Ramos (cell line): ENCODE measurements around the gene TEX19.

Experiments used
- in situ Hi-C: fragments of 300-500 bp; cut with MboI; formaldehyde crosslinking; loops from one replicate; pipeline ENCODE4 v1.14.3; 2022; ENCODE audit warnings: low sequenced_read_pairs; ENCODE audit not compliant: unreplicated experiment

The TEX19 gene

GRCh38 chr17:82385559-82386254 is 26.7 kb downstream of the TEX19 start:
- in situ Hi-C loops, result no loop called here

- in situ Hi-C loops, result no loop called here
Measured at GRCh38 chr17:82386255-82386831, 27.3 kb downstream of the TEX19 start.

DNA sequence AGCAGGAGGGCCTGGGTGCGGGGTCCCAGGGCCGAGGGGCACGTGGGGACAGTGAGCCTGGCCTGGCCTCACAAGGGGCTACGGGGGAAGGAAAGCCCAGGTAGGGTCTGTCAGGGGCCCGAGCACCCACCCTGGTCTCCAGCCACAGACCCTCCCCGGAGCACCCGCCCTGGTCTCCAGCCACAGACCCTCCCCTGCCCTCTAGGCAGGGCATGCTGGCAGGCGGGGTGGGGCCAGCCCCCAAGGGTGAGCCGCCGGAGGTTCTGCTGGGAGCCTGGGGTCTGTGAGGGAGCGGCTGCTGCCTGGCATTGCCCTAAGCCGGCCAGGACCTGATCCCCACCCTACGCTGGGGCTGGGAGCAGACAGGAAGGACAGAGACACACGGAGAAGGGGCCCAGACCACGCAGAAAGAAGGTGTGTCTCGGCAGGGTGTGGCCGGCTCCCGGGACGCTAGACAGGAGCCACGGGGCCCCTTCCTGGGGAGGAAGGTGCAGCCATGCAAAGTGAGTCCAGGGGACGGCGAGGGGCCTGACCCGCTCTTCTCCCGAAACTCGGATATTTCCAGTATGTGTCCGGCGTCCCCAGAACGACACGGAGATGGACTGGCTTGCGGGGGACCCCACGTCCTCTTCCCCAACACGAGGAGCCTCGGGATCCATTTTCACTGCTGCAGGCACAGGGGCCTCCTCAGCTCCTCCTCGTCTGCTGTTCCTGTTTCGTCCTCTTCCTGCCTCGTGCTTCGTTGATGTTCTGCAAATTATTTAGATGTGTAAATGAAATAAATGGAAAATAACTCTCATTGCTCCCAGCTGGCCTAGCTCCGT is 28.0 kb downstream of the TEX19 start:
- in situ Hi-C loops, result no loop called here

DNA sequence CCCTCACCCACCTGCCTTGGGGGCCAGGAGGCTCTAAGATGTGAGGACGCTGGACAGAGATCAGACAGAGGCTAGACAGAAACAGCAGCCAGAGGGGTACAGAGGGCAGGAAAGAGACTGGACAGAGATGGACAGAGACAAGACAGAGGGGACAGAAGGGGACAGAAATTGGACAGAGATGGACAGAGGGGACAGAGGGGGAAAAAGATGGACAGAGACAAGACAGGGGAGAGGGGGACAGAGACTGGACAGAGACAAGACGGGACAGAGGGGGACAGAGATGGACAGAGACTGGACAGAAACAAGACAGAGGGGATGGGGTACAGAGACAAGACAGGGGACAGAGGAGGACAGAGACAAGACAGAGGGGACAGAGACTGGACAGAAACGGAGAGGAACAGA is 28.7 kb downstream of the TEX19 start:
- in situ Hi-C loops, result no loop called here

DNA sequence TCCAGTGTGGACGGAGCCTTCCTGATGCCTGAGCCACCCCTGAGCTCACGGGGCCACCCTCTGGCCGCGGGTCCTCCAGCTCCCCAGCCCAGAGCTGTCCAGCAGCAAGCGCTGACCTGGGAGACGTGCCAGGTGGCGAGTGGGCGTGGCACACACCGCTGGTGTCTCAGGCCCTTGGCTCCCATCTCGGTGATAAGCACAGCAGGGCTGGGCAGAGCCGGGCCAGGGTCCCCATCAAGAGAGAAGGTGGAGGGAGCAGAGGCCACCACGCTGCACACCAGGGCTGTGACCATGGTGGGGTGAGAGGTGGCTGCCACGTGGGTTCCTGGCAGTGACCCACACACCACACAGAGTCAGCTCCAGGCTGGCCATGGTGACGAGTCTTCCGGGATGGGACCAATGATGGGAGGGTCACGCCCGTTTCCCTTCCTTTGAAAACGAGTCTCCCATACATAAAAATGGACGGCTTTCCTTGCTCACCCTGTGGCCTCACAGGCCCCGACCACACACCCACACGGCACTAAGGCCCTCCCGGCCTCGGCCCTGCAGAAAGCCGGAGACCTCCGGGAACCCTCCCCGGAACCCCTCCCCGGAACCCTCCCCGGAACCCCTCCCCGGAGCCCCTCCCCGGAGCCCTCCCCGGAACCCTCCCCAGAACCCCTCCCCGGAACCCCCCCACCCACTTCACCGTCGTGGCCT is 29.3 kb downstream of the TEX19 start:
- in situ Hi-C loops, result no loop called here

DNA sequence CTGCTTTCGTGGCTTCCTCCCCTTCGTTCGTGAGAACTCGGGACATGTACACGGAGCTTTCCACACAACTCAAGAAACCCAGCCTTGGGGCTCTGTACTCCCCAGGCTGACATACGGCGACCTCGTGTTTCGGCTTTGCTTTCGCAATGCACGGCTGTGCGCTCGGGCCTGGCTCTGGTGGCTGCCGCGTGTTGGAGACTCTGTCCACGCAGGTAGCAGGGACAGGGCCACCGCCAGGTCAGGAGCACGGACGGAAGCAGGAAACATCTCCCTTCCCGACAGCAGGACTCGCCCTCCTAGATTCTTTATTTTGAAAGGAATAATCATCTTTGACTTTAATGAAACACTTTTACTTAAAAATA is 29.9 kb downstream of the TEX19 start:
- in situ Hi-C loops, result no loop called here

- in situ Hi-C loops, result no loop called here
Measured at GRCh38 chr17:82389379-82389778, 30.3 kb downstream of the TEX19 start.

GRCh38 chr17:82390015-82390859 is 31.2 kb downstream of the TEX19 start:
- in situ Hi-C loops, result no loop called here

- in situ Hi-C loops, result no loop called here
Measured at GRCh38 chr17:82390860-82391435, 31.9 kb downstream of the TEX19 start.

DNA sequence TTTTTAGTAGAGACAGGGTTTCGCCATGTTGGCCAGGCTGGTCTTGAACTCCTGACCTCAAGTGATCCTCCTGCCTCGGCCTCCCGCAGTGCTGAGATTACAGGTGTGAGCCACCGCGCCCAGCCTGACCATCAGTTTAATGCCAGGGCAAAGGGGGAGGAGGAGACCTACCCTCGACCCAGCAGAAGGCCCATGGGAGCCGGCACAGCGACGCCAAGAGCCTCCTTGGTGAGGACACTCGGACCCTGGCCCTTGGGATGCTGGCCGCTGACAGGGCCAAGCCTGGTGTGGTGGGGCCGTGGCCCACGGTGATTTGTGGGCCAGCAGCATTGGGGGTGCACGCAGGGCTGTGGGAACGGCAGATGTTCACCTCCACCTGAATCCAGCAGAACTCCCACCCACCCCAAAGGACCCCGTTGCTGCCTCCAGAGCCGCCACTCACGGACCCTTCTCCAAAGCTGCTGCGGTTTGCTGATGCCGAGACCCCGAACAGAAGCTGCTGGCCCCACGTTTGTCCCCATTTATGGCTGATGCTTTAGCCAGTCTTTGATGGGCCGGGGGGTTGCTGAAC is 32.5 kb downstream of the TEX19 start:
- in situ Hi-C loops, result no loop called here

GRCh38 chr17:82392209-82392920 is 33.3 kb downstream of the TEX19 start:
- in situ Hi-C loops, result no loop called here

DNA sequence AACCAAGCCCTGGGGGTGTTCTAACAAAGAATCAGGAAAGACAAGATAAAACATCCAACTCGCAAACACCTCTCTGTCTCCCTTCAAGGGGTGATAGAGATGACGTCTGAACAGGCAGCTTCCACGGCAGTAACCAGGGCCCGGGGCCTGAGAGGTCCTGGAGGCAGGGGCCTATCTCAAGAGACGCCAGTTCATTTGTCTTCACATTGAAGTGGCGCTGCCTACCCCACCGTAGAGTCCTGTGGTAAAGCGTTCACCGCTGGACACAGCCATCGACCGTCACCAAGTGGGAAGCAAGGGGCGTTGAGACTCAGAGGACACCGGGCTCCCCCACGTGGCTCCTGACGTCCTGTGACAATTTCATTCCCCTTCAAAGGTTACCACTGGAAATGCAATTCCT is 33.9 kb downstream of the TEX19 start:
- in situ Hi-C loops, result no loop called here

DNA sequence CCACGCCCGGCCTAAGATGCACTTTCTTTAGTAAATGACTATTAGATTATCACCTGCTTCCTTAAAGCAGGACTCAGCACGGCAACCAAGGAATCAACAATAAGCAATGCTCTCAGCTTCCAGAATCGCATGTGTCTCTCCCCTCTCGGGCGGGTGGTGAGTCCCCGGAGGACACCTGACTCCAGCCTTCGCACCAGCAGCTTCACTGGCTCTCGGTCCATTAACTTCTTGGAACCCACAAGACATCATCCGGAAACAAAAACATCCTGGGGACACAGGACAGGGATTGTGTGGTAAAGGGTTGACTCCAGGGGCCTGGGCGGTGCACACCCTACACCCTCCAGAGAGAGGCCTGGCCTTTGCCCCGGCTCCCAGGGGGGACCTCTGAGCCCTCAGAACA is 35.2 kb downstream of the TEX19 start:
- in situ Hi-C loops, result no loop called here

DNA sequence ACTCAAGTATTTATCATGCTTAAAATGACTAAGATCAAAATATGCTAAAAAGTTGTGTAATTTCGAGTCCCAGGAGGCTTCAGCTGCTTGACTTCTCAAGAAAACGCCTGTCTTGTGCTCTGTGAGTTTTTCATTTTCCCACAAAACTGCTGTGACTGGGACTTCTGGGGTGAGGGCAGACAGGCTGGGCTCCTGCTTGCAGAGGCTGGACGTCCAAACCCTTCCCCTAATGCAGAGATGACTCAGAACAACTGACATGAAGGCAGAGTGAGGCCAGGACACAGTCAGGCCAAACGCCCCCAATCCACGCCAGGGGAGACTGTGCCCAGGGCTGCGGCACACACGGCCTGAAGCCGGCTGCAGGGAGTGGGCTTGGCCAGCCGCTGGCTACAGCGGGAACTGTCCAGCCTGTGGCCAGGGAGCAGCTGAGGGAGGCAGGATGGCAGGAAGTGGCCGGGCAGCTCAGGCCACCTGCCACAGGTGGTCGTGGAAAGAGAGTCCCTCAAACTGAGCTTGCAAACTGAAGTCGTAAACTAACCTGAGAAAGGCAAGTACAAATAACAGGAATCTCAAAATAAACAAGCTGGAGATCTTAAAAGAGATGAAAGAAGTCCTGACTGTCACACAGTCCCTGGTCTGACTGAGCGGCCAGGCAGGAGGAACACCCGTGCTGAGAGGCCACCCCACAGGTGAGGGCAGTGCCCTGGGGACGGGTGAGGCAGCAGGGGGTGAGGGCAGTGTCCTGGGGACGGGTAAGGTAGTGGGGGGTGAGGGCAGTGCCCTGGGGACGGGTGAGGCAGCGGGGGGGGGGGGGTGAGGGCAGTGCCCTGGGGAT is 37.8 kb downstream of the TEX19 start:
- in situ Hi-C loops, result no loop called here

DNA sequence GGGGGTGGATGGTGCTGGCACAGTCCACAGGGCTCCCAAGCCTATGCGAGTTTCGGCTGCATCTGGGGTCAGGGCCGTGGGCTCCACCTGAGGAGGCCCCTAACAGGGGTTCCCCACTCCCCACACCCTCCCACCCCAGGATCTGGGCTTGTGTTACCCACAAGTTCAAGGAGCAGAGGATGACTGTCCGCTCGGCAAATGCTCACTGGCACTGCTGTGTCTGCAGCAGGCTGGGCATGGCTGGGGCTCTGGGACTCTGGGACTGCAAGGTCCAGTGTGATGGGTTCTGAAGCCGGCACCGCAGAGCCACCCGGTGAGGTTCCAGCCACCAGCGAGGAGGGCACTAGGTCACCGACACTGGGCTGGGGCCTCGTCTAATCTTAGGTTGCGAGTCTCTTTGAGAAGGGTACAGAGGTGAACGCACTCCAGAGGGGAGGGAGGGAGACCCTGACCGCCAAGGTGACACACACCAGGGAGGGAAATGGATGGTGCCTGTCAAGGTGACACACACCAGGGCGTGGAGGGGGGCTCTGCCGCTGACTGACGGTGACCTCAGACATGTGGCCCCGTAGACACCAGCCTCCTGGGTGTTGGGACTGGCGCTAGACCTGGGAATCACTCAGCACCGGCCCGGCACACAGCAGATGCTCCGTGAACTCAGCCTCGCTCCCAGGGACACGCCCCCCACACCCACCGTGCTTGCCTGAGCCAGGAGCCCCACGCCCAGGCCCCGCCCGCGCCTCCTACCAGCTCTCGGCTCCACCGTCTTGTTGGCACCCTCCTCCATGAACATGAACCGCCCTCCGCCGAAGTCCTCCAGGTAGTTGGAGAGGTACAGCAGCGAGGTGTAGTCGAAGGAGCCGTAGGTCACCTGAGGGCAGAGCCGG is 38.6 kb downstream of the TEX19 start:
- in situ Hi-C loops, result no loop called here

GRCh38 chr17:82399041-82399441 is 40.0 kb downstream of the TEX19 start:
- in situ Hi-C loops, result no loop called here

- in situ Hi-C loops, result no loop called here
Measured at GRCh38 chr17:82399601-82400101, 40.6 kb downstream of the TEX19 start.
